SJSA1 (cell line): ENCODE measurements around the gene CLEC12A. TPM values are rescaled to one million over a fixed set of nuclear protein-coding genes. Genes with fewer than 3 reads are reported as not detected.
A peak's percentile ranks its signal among the peaks of the same experiment; 100 is the strongest.

Experiments
- DNase-seq, 2 experiments: peaks; one replicate each; pipeline ENCODE4 v3.0.0-alpha.2; 2015 to 2020; ENCODE audit warnings: low spot score in 2 of 2, low read depth in 1 of 2
- H3K27ac ChIP-seq: fragments of 250-450 bp; sonication (Bioruptor Pico); 2 replicates; pipeline ENCODE4 v1.5.1; 2020; ENCODE audit warnings: mild to moderate bottlenecking, moderate library complexity
- H3K27me3 ChIP-seq: fragments of 250-450 bp; sonication (Bioruptor Pico); replicated peaks from 2 replicates; pipeline ENCODE4 v1.5.1; 2020; ENCODE audit warnings: mild to moderate bottlenecking, moderate library complexity
- H3K36me3 ChIP-seq: fragments of 250-450 bp; sonication (Bioruptor Pico); 2 replicates; pipeline ENCODE4 v1.5.1; 2020; ENCODE audit warnings: mild to moderate bottlenecking
- H3K4me1 ChIP-seq: fragments of 250-450 bp; sonication (Bioruptor Pico); replicated peaks from 2 replicates; pipeline ENCODE4 v1.6.1; 2021; ENCODE audit warnings: mild to moderate bottlenecking
- H3K4me3 ChIP-seq: fragments of 250-450 bp; sonication (Bioruptor Pico); 2 replicates; pipeline ENCODE4 v1.5.1; 2020; ENCODE audit warnings: mild to moderate bottlenecking
- H3K9me3 ChIP-seq: fragments of 250-450 bp; sonication (Bioruptor Pico); replicated peaks from 2 replicates; pipeline ENCODE4 v1.5.1; 2020; ENCODE audit warnings: mild to moderate bottlenecking
- total RNA-seq: library from RNA; depleted of rRNA; stranded (reverse); fragments of >200 nt; shearing (Covaris generic); gene quantifications from 2 replicates; pipeline ENCODE4 v1.2.3, GENCODE V29; 2014; rRNA removed

Gene CLEC12A
- total RNA-seq: not detected in 2 replicates

- H3K4me1 ChIP-seq: no peaks in the 10 kb centered on the region
- no peak within 1 kb of the TSS for H3K4me3 ChIP-seq
- peaks cover 10% of the 10 kb centered on the region for H3K27me3 ChIP-seq
- no peaks in the 10 kb centered on the region for H3K9me3 ChIP-seq
- DNase-seq: no peak
- H3K27ac ChIP-seq: no peak within 1 kb of the TSS
- no peaks in the 10 kb centered on the region for H3K36me3 ChIP-seq
Measured at GRCh38 chr12:9971181-9971580, at the start of gene CLEC12A. Gene CLEC12A, plus strand, starts transcription at chr12:9971409. Its CDS starts 188 bp downstream, at chr12:9971597.

DNA sequence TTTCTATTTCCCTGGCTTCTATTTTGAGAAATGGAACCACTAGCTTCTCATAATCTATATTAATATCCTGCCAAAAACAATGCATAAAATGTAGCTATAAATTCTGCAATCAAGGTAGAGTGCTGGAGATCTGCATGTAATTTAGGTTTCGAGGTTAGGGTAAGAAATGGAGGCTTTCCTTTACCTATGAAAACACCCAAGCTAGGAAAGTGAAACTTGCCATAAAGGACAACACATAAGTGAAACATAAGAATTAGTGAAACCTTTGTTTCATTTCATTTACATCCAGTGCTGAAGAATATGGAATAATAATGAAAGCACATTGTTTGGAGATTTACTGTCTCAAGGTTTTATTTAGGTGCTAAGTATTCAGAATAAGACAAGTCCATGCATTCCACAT lies 48.8 kb upstream of the CLEC12A start:
- H3K9me3 ChIP-seq: no peaks in the 10 kb centered on the region
- H3K27ac ChIP-seq: no peak overlapping the region
- H3K27me3 ChIP-seq: no peaks in the 10 kb centered on the region
- H3K36me3 ChIP-seq: no peaks in the 10 kb centered on the region
- no peak for DNase-seq
- H3K4me3 ChIP-seq: no peak overlapping the region
- no peaks in the 10 kb centered on the region for H3K4me1 ChIP-seq

DNA sequence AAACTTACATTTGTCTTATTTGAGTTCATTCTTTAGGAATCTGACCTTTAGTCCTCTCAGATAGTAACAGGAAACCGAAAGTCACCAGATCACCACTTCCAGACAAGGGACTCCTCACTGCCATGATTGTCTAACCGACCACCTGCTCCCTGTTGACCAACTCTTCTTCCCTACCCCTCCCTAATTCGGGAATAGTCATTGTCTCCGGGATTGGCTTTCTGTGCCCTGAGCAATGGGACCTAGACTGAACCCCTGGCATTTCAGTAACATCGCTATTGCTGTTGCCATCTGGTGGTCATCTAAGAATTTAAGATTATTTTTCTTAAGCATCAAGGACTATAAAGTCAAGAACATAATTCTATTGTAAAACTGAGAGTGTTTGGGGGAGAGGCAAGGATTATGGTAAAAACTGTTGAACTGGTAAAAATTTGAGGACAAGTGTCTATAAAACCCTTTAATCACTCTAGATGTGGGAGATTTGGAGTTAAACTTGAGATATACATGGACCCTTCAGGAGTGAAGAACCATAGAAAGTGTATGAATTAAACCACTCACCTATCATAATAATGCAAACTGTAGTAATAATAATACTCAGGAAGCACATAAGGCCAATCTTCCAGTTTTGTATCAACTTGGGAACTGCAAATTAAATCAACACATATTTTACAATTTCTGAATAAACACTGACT lies 45.4 kb upstream of the CLEC12A start:
- no peak overlapping the region for H3K4me3 ChIP-seq

GRCh38 chr12:9926876-9927275 lies 44.3 kb upstream of the CLEC12A start:
- H3K9me3 ChIP-seq: no peaks in the 10 kb centered on the region
- H3K36me3 ChIP-seq: no peaks in the 10 kb centered on the region
- no peak overlapping the region for H3K27ac ChIP-seq
- no peak overlapping the region for H3K4me3 ChIP-seq
- DNase-seq: no peak
- peaks cover 2% of the 10 kb centered on the region; the same call in 1 of the 2 replicates for H3K27me3 ChIP-seq
- H3K4me1 ChIP-seq: no peaks in the 10 kb centered on the region

More for the DNA sequence above, 45.4 kb upstream of the CLEC12A start:
- Histone ChIP-seq H3K36me3 (no peaks in the 10 kb centered on the region), H3K9me3 (no peaks in the 10 kb centered on the region), H3K4me1 (no peaks in the 10 kb centered on the region), H3K27me3 (no peaks in the 10 kb centered on the region; the same call in 1 of the 2 replicates), H3K27ac (no peak overlapping the region)
- peak in 1 of 2 experiments; percentile 48 for DNase-seq

- DNase-seq: no peak
- peaks cover 2% of the 10 kb centered on the region; the same call in 1 of the 2 replicates for H3K27me3 ChIP-seq
- no peaks in the 10 kb centered on the region for H3K36me3 ChIP-seq
- no peak overlapping the region for H3K4me3 ChIP-seq
- H3K4me1 ChIP-seq: no peaks in the 10 kb centered on the region
- no peak overlapping the region for H3K27ac ChIP-seq
- no peaks in the 10 kb centered on the region for H3K9me3 ChIP-seq
Measured at GRCh38 chr12:9928607-9929006, 42.6 kb upstream of the CLEC12A start.

DNA sequence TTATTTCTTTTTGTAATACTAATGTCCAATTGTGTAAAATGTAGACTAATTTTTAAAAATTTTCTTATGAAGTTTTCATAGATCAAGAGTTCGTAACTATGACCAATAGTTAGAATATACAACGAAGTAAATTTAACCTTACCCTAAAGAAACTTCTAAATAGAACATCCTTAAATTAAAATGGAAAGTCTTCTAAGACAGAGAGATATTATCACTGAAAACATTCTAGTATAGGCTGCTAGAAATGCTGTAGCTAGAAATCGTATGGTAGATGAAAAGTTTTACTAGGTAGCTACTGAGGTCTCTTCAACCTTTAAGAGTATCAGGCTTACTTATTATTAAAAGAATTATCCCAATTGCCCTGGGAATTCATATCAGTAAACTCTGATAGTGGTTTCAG lies 40.0 kb upstream of the CLEC12A start:
- Histone ChIP-seq H3K27ac (no peak overlapping the region), H3K36me3 (no peaks in the 10 kb centered on the region), H3K4me1 (no peaks in the 10 kb centered on the region), H3K27me3 (peaks cover 2% of the 10 kb centered on the region; the same call in 1 of the 2 replicates), H3K9me3 (no peaks in the 10 kb centered on the region), H3K4me3 (no peak overlapping the region)
- DNase-seq: no peak

GRCh38 chr12:9932270-9932669 lies 38.9 kb upstream of the CLEC12A start, which contains the start of gene CLEC2A:
Gene CLEC2A, minus strand, starts transcription at chr12:9932370. Its CDS starts 41 bp downstream, at chr12:9932329.
- H3K27me3 ChIP-seq: peaks cover 2% of the 10 kb centered on the region; the same call in 1 of the 2 replicates
- no peaks in the 10 kb centered on the region for H3K36me3 ChIP-seq
- H3K27ac ChIP-seq: no peak within 1 kb of the TSS
- H3K4me3 ChIP-seq: no peak within 1 kb of the TSS
- peaks cover 5% of the 10 kb centered on the region; the same call in 1 of the 2 replicates for H3K4me1 ChIP-seq
- no peak for DNase-seq
- H3K9me3 ChIP-seq: no peaks in the 10 kb centered on the region

- no peak for DNase-seq
- 0 out of 2 replicates have a peak, but pooled peaks cover 2% of the 10 kb centered on the region for H3K27me3 ChIP-seq
- H3K27ac ChIP-seq: no peak overlapping the region
- H3K4me3 ChIP-seq: no peak overlapping the region
- H3K4me1 ChIP-seq: peaks cover 5% of the 10 kb centered on the region; the same call in 1 of the 2 replicates
- H3K36me3 ChIP-seq: no peaks in the 10 kb centered on the region
- H3K9me3 ChIP-seq: no peaks in the 10 kb centered on the region
Measured at GRCh38 chr12:9933958-9934357, 37.3 kb upstream of the CLEC12A start.

- 0 out of 2 replicates have a peak, but pooled peaks cover 2% of the 10 kb centered on the region for H3K27me3 ChIP-seq
- H3K27ac ChIP-seq: no peak overlapping the region
- no peak for DNase-seq
- no peak overlapping the region for H3K4me3 ChIP-seq
- no peaks in the 10 kb centered on the region for H3K36me3 ChIP-seq
- peaks cover 5% of the 10 kb centered on the region; the same call in 1 of the 2 replicates for H3K4me1 ChIP-seq
- no peaks in the 10 kb centered on the region for H3K9me3 ChIP-seq
Measured at GRCh38 chr12:9935026-9935425, 36.2 kb upstream of the CLEC12A start.

DNA sequence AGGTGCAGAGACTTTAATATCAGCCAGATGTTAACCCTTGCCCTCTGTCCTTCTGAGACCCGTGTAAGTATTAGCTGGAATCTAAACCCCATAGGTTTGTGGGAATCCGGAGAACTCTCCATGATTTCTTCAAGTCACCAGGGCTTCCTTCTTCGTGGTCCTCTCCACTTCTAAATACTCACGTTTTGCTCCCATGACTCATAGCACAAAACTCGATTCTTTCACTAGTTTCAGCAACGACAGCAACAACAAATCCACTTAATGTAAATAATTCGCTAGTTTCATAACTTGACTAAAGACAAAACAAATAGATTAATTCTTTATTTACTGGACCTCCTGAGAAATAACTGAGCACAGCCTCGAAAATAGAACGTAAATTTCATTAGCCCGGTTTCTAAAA lies 34.6 kb upstream of the CLEC12A start:
- Histone ChIP-seq H3K27ac (no peak overlapping the region), H3K27me3 (peaks cover 13% of the 10 kb centered on the region; the same call in 1 of the 2 replicates), H3K4me1 (peaks cover 5% of the 10 kb centered on the region; the same call in 1 of the 2 replicates), H3K36me3 (no peaks in the 10 kb centered on the region), H3K4me3 (no peak overlapping the region), H3K9me3 (no peaks in the 10 kb centered on the region)
- no peak for DNase-seq

DNA sequence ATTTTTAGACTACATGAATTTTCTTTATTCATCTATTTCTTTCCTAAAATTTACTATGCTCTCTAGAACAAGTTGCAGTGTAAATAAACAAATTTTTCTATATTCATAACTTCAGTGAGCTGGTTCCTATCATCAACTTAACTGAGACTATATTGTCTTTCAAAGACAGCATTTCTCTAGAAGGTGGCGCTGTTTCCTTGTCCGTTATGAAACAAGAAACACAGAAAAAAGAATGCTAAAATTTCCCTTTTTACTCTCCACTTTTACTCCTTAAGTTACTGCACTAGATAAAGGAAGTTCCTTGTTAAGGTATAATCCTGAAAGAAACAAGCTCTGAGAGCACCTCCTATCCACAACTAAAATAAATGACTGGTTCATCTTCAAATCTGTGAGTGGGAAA lies 30.8 kb upstream of the CLEC12A start:
- H3K27ac ChIP-seq: no peak overlapping the region

GRCh38 chr12:9941838-9942237 lies 29.4 kb upstream of the CLEC12A start:
- Histone ChIP-seq H3K27ac (no peak overlapping the region), H3K4me3 (no peak overlapping the region), H3K9me3 (no peaks in the 10 kb centered on the region), H3K27me3 (peaks cover 20% of the 10 kb centered on the region), H3K36me3 (no peaks in the 10 kb centered on the region), H3K4me1 (no peaks in the 10 kb centered on the region)
- DNase-seq: no peak

More for the DNA sequence above, 30.8 kb upstream of the CLEC12A start:
- Histone ChIP-seq H3K27me3 (peaks cover 20% of the 10 kb centered on the region), H3K4me3 (no peak overlapping the region), H3K4me1 (peaks cover 5% of the 10 kb centered on the region; the same call in 1 of the 2 replicates), H3K36me3 (no peaks in the 10 kb centered on the region), H3K9me3 (no peaks in the 10 kb centered on the region)
- DNase-seq: no peak

- H3K4me1 ChIP-seq: no peaks in the 10 kb centered on the region
- no peak overlapping the region for H3K4me3 ChIP-seq
- H3K36me3 ChIP-seq: no peaks in the 10 kb centered on the region
- no peak for DNase-seq
- H3K9me3 ChIP-seq: no peaks in the 10 kb centered on the region
- H3K27ac ChIP-seq: no peak overlapping the region
- H3K27me3 ChIP-seq: peaks cover 20% of the 10 kb centered on the region
Measured at GRCh38 chr12:9943240-9943639, 28.0 kb upstream of the CLEC12A start.

GRCh38 chr12:9944391-9944790 lies 26.8 kb upstream of the CLEC12A start:
- Histone ChIP-seq H3K4me1 (no peaks in the 10 kb centered on the region), H3K27ac (no peak overlapping the region), H3K4me3 (no peak overlapping the region), H3K36me3 (no peaks in the 10 kb centered on the region), H3K9me3 (no peaks in the 10 kb centered on the region), H3K27me3 (peaks cover 20% of the 10 kb centered on the region)
- DNase-seq: no peak
